ENCODE data around the gene SCAMP4. TPM values are rescaled to one million over a fixed set of nuclear protein-coding genes. Genes with fewer than 3 reads are reported as not detected.

Gene SCAMP4
- total RNA-seq, 1 donor from 2014 or later, result 65.0 TPM

- intact Hi-C loops (cut with DNase I), result no loop called here
- H3K27me3 ChIP-seq (ENCODE audit: low read depth), result no peaks in the 10 kb centered on the region
- H3K9me3 ChIP-seq, result no peaks in the 10 kb centered on the region
- H3K27ac ChIP-seq, result no peak overlapping the region
- TF ChIP-seq CTCF (IDR thresholded peaks at IDR 0.05), result no peak
- DNase-seq (no peak), ATAC-seq (no peak)
- no peaks in the 10 kb centered on the region for H3K36me3 ChIP-seq
- no peak overlapping the region for H3K4me3 ChIP-seq
- H3K4me1 ChIP-seq, result peaks cover 13% of the 10 kb centered on the region
These were observed 16.8 kb upstream of the SCAMP4 start for GRCh38 chr19:1888385-1888784.

- no peak for TF ChIP-seq CTCF (IDR thresholded peaks at IDR 0.05)
- intact Hi-C loops (cut with DNase I), result no loop called here
These were observed 15.3 kb upstream of the SCAMP4 start for GRCh38 chr19:1889907-1890306.

GRCh38 chr19:1893791-1894190, 11.4 kb upstream of the SCAMP4 start:
- intact Hi-C loops (cut with DNase I), result no loop called here
- TF ChIP-seq CTCF (IDR thresholded peaks at IDR 0.05), result no peak
- ATAC-seq, result no peak

More at GRCh38 chr19:1889907-1890306, 15.3 kb upstream of the SCAMP4 start:
- H3K4me3 ChIP-seq, result no peak overlapping the region
- peaks cover 2% of the 10 kb centered on the region for H3K4me1 ChIP-seq
- ATAC-seq (no peak), DNase-seq (no peak)
- H3K27me3 ChIP-seq (ENCODE audit: low read depth), result no peaks in the 10 kb centered on the region
- H3K36me3 ChIP-seq, result no peaks in the 10 kb centered on the region
- no peak overlapping the region for H3K27ac ChIP-seq
- no peaks in the 10 kb centered on the region for H3K9me3 ChIP-seq

GRCh38 chr19:1896508-1896907, 8.7 kb upstream of the SCAMP4 start:
- DNase-seq, result peak; percentile 46
- no peak overlapping the region for H3K27ac ChIP-seq
- intact Hi-C loops (cut with DNase I), result no loop called here

More at GRCh38 chr19:1893791-1894190, 11.4 kb upstream of the SCAMP4 start:
- no peak for DNase-seq
- peaks cover 34% of the 10 kb centered on the region for H3K4me1 ChIP-seq
- no peaks in the 10 kb centered on the region for H3K27me3 ChIP-seq (ENCODE audit: low read depth)
- H3K27ac ChIP-seq, result no peak overlapping the region
- H3K9me3 ChIP-seq, result no peaks in the 10 kb centered on the region
- H3K4me3 ChIP-seq, result no peak overlapping the region
- H3K36me3 ChIP-seq, result no peaks in the 10 kb centered on the region

GRCh38 chr19:1901940-1902404, 3.2 kb upstream of the SCAMP4 start:
- H3K36me3 ChIP-seq, result no peaks in the 10 kb centered on the region

More at GRCh38 chr19:1896508-1896907, 8.7 kb upstream of the SCAMP4 start:
- peaks cover 34% of the 10 kb centered on the region for H3K4me1 ChIP-seq
- H3K27me3 ChIP-seq (ENCODE audit: low read depth), result no peaks in the 10 kb centered on the region
- no peak overlapping the region for H3K4me3 ChIP-seq
- no peaks in the 10 kb centered on the region for H3K36me3 ChIP-seq
- no peak for ATAC-seq
- no peaks in the 10 kb centered on the region for H3K9me3 ChIP-seq
- TF ChIP-seq CTCF (IDR thresholded peaks at IDR 0.05), result no peak

More at GRCh38 chr19:1901940-1902404, 3.2 kb upstream of the SCAMP4 start:
- H3K27me3 ChIP-seq (ENCODE audit: low read depth), result no peaks in the 10 kb centered on the region
- H3K4me3 ChIP-seq, result no peak overlapping the region
- H3K27ac ChIP-seq, result peak overlapping the region; percentile 78
- intact Hi-C loops (cut with DNase I), result no loop called here
- TF ChIP-seq CTCF (IDR thresholded peaks at IDR 0.05), result no peak
- DNase-seq, result peak; percentile 78
- H3K9me3 ChIP-seq, result no peaks in the 10 kb centered on the region
- peak in 1 of 2 donors; percentile 1 for ATAC-seq
- peaks cover 39% of the 10 kb centered on the region for H3K4me1 ChIP-seq
